ENCODE data around the gene OASL. TPM values are rescaled to one million over a fixed set of nuclear protein-coding genes. Genes with fewer than 3 reads are reported as not detected.

Gene OASL
- total RNA-seq, 1 experiment from 2014 or later, result not detected

- H3K9ac ChIP-seq (ENCODE audit: extremely low read depth, insufficient read length, low read length), result no peak overlapping the region
- Mint-ChIP-seq H3K4me3 (peak overlapping the region; percentile 12 to 30; a peak in 1 of 5 replicates), H3K36me3 (ENCODE audit: insufficient read depth in 1 of 3, low read depth in 3 of 3) (peaks cover 10 to 23% (median 22%) of the 10 kb centered on the region in 3 experiments; a peak in 6 of 7 replicates), H3K27me3 (ENCODE audit: low read depth) (peaks cover 3% of the 10 kb centered on the region), H3K27ac (peak overlapping the region in 1 of 3 experiments; percentile 68; a peak in 1 of 7 replicates), H3K9me3 (peaks cover 0 to 3% of the 10 kb centered on the region in 2 experiments; a peak in 2 of 5 replicates), H3K4me1 (peaks cover 6 to 10% of the 10 kb centered on the region in 2 experiments)
- no peak overlapping the region for H3K14ac ChIP-seq (ENCODE audit: insufficient read depth, low read length)
- no peak overlapping the region for H4K91ac ChIP-seq (ENCODE audit: insufficient read length, low read depth, low read length)
- H2BK12ac ChIP-seq (ENCODE audit: insufficient read length, low read depth, low read length), result no peak overlapping the region
- no peaks in the 10 kb centered on the region for H3K79me1 ChIP-seq (ENCODE audit: insufficient read depth, low read depth, low read length, poor library complexity, severe bottlenecking)
- H4K8ac ChIP-seq (replicated peaks; ENCODE audit: insufficient read length, low read depth, low read length), result no peak overlapping the region
- H3K18ac ChIP-seq (ENCODE audit: insufficient read length, low read depth, low read length), result peak overlapping the region; percentile 6
- no peak overlapping the region for H3K4ac ChIP-seq (ENCODE audit: low read depth, low read length)
- H3K4me2 ChIP-seq (ENCODE audit: insufficient read depth, insufficient read length, low read length), result no peak overlapping the region
- no peak overlapping the region for H2BK5ac ChIP-seq (ENCODE audit: insufficient read length, low read length)
- no peak overlapping the region for H3K27ac ChIP-seq (ENCODE audit: insufficient read length, low read depth, low read length)
- H3K56ac ChIP-seq (ENCODE audit: insufficient read length, low read depth, low read length), result no peak overlapping the region
- no peaks in the 10 kb centered on the region for H3K23me2 ChIP-seq (ENCODE audit: insufficient read length, low read depth, low read length, poor library complexity, severe bottlenecking)
- H2AK5ac ChIP-seq (ENCODE audit: insufficient read length, low read length), result no peak overlapping the region
- no peak overlapping the region for H2BK120ac ChIP-seq (ENCODE audit: low read depth, low read length, poor library complexity, severe bottlenecking)
- H2AFZ ChIP-seq (ENCODE audit: low read length), result no peak overlapping the region
- TF ChIP-seq CTCF (conservative IDR thresholded peaks at IDR 0.05), result no peak
- no peak overlapping the region for H2BK20ac ChIP-seq (ENCODE audit: low read depth, low read length, poor library complexity, severe bottlenecking)
- H3K4me1 ChIP-seq (ENCODE audit: insufficient read depth, low read length), result no peaks in the 10 kb centered on the region
- no peaks in the 10 kb centered on the region for H4K20me1 ChIP-seq (ENCODE audit: control insufficient read depth, insufficient read depth, insufficient read length)
- no peaks in the 10 kb centered on the region for H3K79me2 ChIP-seq (ENCODE audit: insufficient read depth, low read length)
- H3T11ph ChIP-seq (ENCODE audit: low read length), result no peak overlapping the region
- no peaks in the 10 kb centered on the region for H3K27me3 ChIP-seq (ENCODE audit: insufficient read depth, low read length)
- DNase-seq, result peak; percentile 91
- H4K5ac ChIP-seq (ENCODE audit: insufficient read length, low read depth, low read length), result no peak overlapping the region
- no peak overlapping the region for H2BK15ac ChIP-seq (ENCODE audit: low read depth, low read length)
- WGBS (ENCODE audit: extremely low coverage, insufficient read length, low lambda C conversion rate), result no CpG with 5 or more reads among the region's 23 CpGs
- H3K23ac ChIP-seq (ENCODE audit: insufficient read length, low read depth, low read length), result no peak overlapping the region
- H3K9me3 ChIP-seq (ENCODE audit: control insufficient read depth, low read depth, low read length), result no peaks in the 10 kb centered on the region
Measured at GRCh38 chr12:120999191-121000120, 39.6 kb downstream of the OASL start.

All from H9 (cell line).